Measurements from ENCODE around the gene KCNH1. TPM values are rescaled to one million over a fixed set of nuclear protein-coding genes. Genes with fewer than 3 reads are reported as not detected.

The KCNH1 gene
- total RNA-seq, 1 experiment from 2014 or later, result 0.17 TPM

DNA sequence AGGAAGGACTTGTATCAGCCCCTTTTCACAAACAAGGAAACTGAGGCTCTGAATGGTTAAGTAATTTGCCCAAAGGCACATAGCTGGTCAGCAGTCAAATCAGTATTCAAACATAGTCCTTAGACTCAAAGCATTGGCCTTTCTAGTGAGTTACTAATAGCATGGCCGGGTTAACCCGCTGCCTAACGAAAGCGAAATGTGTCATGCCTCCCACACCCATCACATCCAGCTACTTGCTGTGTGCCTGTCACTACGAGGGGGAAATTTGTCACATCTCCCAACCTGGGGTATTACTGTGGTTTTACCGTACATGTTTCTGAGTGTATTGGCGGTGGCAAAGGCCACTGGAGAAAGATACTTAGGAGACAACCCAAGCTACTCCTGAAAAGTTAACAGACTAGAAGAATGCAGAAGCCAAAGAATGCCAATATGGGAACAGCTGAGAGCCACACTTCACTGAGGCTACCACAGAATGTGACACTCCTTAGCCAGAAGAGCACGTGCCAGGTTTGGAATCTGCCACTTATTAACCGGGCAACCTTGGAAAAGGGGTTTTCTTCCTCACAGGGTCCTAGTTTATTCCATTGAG is 363.5 kb downstream of the KCNH1 start (continued):
- TF ChIP-seq SP1 (CRISPR knock-in tag; conservative IDR thresholded peaks at IDR 0.05) (no peak), ZNF232 (CRISPR knock-in tag; IDR thresholded peaks at IDR 0.05) (no peak), E2F4 (CRISPR knock-in tag; IDR thresholded peaks at IDR 0.05; ENCODE audit: borderline replicate concordance, low read depth) (no peak), FOXK1 (CRISPR knock-in tag; IDR thresholded peaks at IDR 0.05) (no peak), ATF3 (CRISPR knock-in tag; conservative IDR thresholded peaks at IDR 0.05) (no peak), ZNF219 (CRISPR knock-in tag; IDR thresholded peaks at IDR 0.05; ENCODE audit: borderline replicate concordance) (no peak)

DNA sequence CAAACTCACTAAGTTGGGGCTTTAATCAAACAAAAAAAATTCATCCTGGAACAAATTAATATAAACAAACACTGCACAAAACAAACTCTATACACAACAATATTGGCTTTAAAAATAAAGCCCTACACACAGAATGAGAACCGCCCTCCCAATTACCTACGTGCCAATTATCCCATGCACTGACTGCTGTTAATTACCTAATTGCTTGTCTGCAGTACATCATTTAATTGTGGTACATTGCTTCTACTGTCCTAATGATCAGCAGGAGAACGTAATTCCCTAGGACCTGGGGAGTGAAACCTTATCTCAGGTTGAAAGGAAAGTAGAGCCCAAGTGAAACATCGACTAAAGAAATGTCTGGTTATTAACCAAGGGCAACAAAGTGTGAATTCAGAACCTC is 364.5 kb downstream of the KCNH1 start:
- Mint-ChIP-seq H3K27ac (no peak overlapping the region), H3K4me3 (no peak overlapping the region), H3K27me3 (ENCODE audit: low read depth) (peaks cover 4% of the 10 kb centered on the region), H3K36me3 (no peaks in the 10 kb centered on the region), H3K4me1 (peaks cover 11% of the 10 kb centered on the region; the same call in 1 of the 2 replicates), H3K9me3 (no peaks in the 10 kb centered on the region)
- CTCF ChIA-PET, result no interaction called here
- TF ChIP-seq ZNF263 (CRISPR knock-in tag; IDR thresholded peaks at IDR 0.05; ENCODE audit: low read depth) (no peak), ATF1 (CRISPR knock-in tag; IDR thresholded peaks at IDR 0.05) (no peak), ZNF219 (CRISPR knock-in tag; IDR thresholded peaks at IDR 0.05; ENCODE audit: borderline replicate concordance) (no peak), ZNF671 (CRISPR knock-in tag; IDR thresholded peaks at IDR 0.05) (no peak), MYBL2 (CRISPR knock-in tag; IDR thresholded peaks at IDR 0.05) (no peak), EMX1 (CRISPR knock-in tag; IDR thresholded peaks at IDR 0.05) (no peak), ZBTB43 (CRISPR knock-in tag; IDR thresholded peaks at IDR 0.05) (no peak), FOXK1 (CRISPR knock-in tag; IDR thresholded peaks at IDR 0.05) (no peak)
- TF ChIP-seq, protein P1, sequence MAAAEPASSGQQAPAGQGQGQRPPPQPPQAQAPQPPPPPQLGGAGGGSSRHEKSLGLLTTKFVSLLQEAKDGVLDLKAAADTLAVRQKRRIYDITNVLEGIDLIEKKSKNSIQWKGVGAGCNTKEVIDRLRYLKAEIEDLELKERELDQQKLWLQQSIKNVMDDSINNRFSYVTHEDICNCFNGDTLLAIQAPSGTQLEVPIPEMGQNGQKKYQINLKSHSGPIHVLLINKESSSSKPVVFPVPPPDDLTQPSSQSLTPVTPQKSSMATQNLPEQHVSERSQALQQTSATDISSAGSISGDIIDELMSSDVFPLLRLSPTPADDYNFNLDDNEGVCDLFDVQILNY (CRISPR knock-in tag; IDR thresholded peaks at IDR 0.05), result no peak
- DNase-seq (ENCODE audit: low spot score), result no peak
- no peak for ATAC-seq
- POLR2A ChIA-PET, result no interaction called here

GRCh38 chr1:210764536-210764935 is 369.4 kb downstream of the KCNH1 start:
- peaks cover 15% of the 10 kb centered on the region for H3K27me3 Mint-ChIP-seq (ENCODE audit: low read depth)

More at GRCh38 chr1:210764536-210764935, 369.4 kb downstream of the KCNH1 start:
- POLR2A ChIA-PET, result no interaction called here
- TF ChIP-seq, protein P2, sequence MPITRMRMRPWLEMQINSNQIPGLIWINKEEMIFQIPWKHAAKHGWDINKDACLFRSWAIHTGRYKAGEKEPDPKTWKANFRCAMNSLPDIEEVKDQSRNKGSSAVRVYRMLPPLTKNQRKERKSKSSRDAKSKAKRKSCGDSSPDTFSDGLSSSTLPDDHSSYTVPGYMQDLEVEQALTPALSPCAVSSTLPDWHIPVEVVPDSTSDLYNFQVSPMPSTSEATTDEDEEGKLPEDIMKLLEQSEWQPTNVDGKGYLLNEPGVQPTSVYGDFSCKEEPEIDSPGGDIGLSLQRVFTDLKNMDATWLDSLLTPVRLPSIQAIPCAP (CRISPR knock-in tag; IDR thresholded peaks at IDR 0.05), result no peak
- TF ChIP-seq SMAD4 (CRISPR knock-in tag; IDR thresholded peaks at IDR 0.05) (no peak), SMAD3 (CRISPR knock-in tag; IDR thresholded peaks at IDR 0.05; ENCODE audit: borderline replicate concordance) (no peak), GABPB1 (CRISPR knock-in tag; IDR thresholded peaks at IDR 0.05) (no peak), NFATC4 (CRISPR knock-in tag; IDR thresholded peaks at IDR 0.05) (no peak), JAZF1 (CRISPR knock-in tag; IDR thresholded peaks at IDR 0.05) (no peak), ZNF423 (CRISPR knock-in tag; IDR thresholded peaks at IDR 0.05) (no peak)
- TF ChIP-seq, protein P3, sequence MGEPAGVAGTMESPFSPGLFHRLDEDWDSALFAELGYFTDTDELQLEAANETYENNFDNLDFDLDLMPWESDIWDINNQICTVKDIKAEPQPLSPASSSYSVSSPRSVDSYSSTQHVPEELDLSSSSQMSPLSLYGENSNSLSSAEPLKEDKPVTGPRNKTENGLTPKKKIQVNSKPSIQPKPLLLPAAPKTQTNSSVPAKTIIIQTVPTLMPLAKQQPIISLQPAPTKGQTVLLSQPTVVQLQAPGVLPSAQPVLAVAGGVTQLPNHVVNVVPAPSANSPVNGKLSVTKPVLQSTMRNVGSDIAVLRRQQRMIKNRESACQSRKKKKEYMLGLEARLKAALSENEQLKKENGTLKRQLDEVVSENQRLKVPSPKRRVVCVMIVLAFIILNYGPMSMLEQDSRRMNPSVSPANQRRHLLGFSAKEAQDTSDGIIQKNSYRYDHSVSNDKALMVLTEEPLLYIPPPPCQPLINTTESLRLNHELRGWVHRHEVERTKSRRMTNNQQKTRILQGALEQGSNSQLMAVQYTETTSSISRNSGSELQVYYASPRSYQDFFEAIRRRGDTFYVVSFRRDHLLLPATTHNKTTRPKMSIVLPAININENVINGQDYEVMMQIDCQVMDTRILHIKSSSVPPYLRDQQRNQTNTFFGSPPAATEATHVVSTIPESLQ (CRISPR knock-in tag; IDR thresholded peaks at IDR 0.05), result no peak
- DNase-seq (ENCODE audit: low spot score) (no peak), ATAC-seq (no peak)
- H3K4me1 Mint-ChIP-seq, result no peaks in the 10 kb centered on the region
- CTCF ChIA-PET, result no interaction called here
- H3K27ac Mint-ChIP-seq, result no peak overlapping the region
- H3K4me3 Mint-ChIP-seq, result no peak overlapping the region
- peaks cover 11% of the 10 kb centered on the region for H3K9me3 Mint-ChIP-seq
- no peaks in the 10 kb centered on the region for H3K36me3 Mint-ChIP-seq
